IMR-90 (cell line): ENCODE measurements around the gene SLC9A9. TPM values are rescaled to one million over a fixed set of nuclear protein-coding genes. Genes with fewer than 3 reads are reported as not detected.

Source experiments
- ATAC-seq: fragments of 200-7000 bp; cut with Tn5 transposase; 2 replicates; pipeline ENCODE4 v1.9.1; 2020; ENCODE audit warnings: low read depth, mild to moderate bottlenecking, moderate library complexity
- BruUV-seq: library from RNA; stranded (reverse); fragments of 400-500 nt; replicated peaks from 2 replicates; lab custom pipeline; 2021; lab: Mats Ljungman, UMichigan
- CTCF ChIA-PET: fragments of 300-600 bp; formaldehyde crosslinking; extraction: SDS; loops from one replicate; lab custom pipeline; 2021; ENCODE audit warnings: antibody characterized with exemption; lab: Yijun Ruan, JAX
- POLR2A ChIA-PET: fragments of 300-600 bp; sonication (Branson Sonifier 250); formaldehyde crosslinking; loops from one replicate; lab custom pipeline; 2022; ENCODE audit warnings: antibody characterized with exemption; ENCODE audit not compliant: unreplicated experiment; lab: Charles Lee
- DNase-seq: peaks from one replicate; pipeline ENCODE4 v3.0.0; 2013
- H2AFZ ChIP-seq: replicated peaks from 2 replicates; pipeline ENCODE3; 2013; ENCODE audit warnings: low read length, mild to moderate bottlenecking; ENCODE audit not compliant: poor library complexity
- H2AK5ac ChIP-seq: 2 replicates; pipeline ENCODE4 v1.6.1; 2013; ENCODE audit warnings: low read depth, low read length, inconsistent platforms
- H2AK9ac ChIP-seq: replicated peaks from 2 replicates; pipeline ENCODE3; 2013; ENCODE audit warnings: mild to moderate bottlenecking, low read depth, low read length, moderate library complexity; ENCODE audit not compliant: poor library complexity
- H2BK120ac ChIP-seq: 2 replicates; pipeline ENCODE4 v1.6.1; 2013; ENCODE audit warnings: low read depth, low read length, inconsistent platforms
- H2BK15ac ChIP-seq: 3 replicates; pipeline ENCODE4 v1.6.1; 2013; ENCODE audit warnings: low read depth, low read length, inconsistent platforms
- H2BK20ac ChIP-seq: 2 replicates; pipeline ENCODE4 v1.6.1; 2013; ENCODE audit warnings: low read depth, mild to moderate bottlenecking, inconsistent platforms, low read length, moderate library complexity
- H2BK5ac ChIP-seq: 2 replicates; pipeline ENCODE4 v1.6.1; 2013; ENCODE audit warnings: mild to moderate bottlenecking, low read depth, low read length, inconsistent platforms; ENCODE audit not compliant: poor library complexity, severe bottlenecking
- H3K14ac ChIP-seq: replicated peaks from 2 replicates; pipeline ENCODE4 v1.6.1; 2013; ENCODE audit warnings: low read depth, low read length, inconsistent platforms
- H3K18ac ChIP-seq: 2 replicates; pipeline ENCODE4 v1.6.1; 2013; ENCODE audit warnings: low read depth, low read length, control low read depth
- H3K23ac ChIP-seq: 2 replicates; pipeline ENCODE4 v1.6.1; 2013; ENCODE audit warnings: low read depth, low read length, inconsistent platforms
- H3K27ac ChIP-seq: 2 replicates; pipeline ENCODE4 v1.5.1; 2013; ENCODE audit warnings: mild to moderate bottlenecking, control low read depth, low read length; ENCODE audit not compliant: insufficient read depth
- H3K27me3 ChIP-seq: 2 replicates; pipeline ENCODE4 v1.6.1; 2013; ENCODE audit warnings: low read length; ENCODE audit not compliant: control insufficient read depth, insufficient read depth
- H3K36me3 ChIP-seq: 2 replicates; pipeline ENCODE4 v1.6.1; 2013; ENCODE audit warnings: low read length, mixed read lengths; ENCODE audit not compliant: control insufficient read depth, insufficient read depth
- H3K4ac ChIP-seq: 2 replicates; pipeline ENCODE4 v1.6.1; 2013; ENCODE audit warnings: low read depth, low read length, inconsistent platforms
- H3K4me1 ChIP-seq: 2 replicates; pipeline ENCODE4 v1.6.1; 2013; ENCODE audit warnings: low read length, mixed read lengths; ENCODE audit not compliant: control insufficient read depth, insufficient read depth
- H3K4me2 ChIP-seq: 2 replicates; pipeline ENCODE4 v1.6.1; 2013; ENCODE audit warnings: low read depth, mild to moderate bottlenecking, control low read depth, low read length, moderate library complexity
- H3K4me3 ChIP-seq: 2 replicates; pipeline ENCODE4 v1.5.1; 2013; ENCODE audit warnings: low read depth, mild to moderate bottlenecking, control low read depth, low read length, moderate library complexity; ENCODE audit not compliant: insufficient read depth
- H3K56ac ChIP-seq: 2 replicates; pipeline ENCODE4 v1.6.1; 2013; ENCODE audit warnings: low read length, inconsistent platforms; ENCODE audit not compliant: insufficient read depth; ENCODE audit errors: extremely low read depth
- H3K79me1 ChIP-seq, 2 experiments: 2 replicates each; pipeline ENCODE4 v1.6.1; 2013; ENCODE audit warnings: low read length in 2 of 2, inconsistent platforms in 1 of 2, low read depth in 1 of 2
- H3K9ac ChIP-seq: 2 replicates; pipeline ENCODE4 v1.6.1; 2013; ENCODE audit warnings: low read depth, low read length, control low read depth
- H3K9me1 ChIP-seq: 2 replicates; pipeline ENCODE4 v1.6.1; 2013; ENCODE audit warnings: low read length, inconsistent platforms; ENCODE audit not compliant: insufficient read depth
- H3K9me3 ChIP-seq: 2 replicates; pipeline ENCODE4 v1.6.1; 2013; ENCODE audit warnings: low read length; ENCODE audit not compliant: control insufficient read depth, insufficient read depth
- H4K20me1 ChIP-seq: 2 replicates; pipeline ENCODE4 v1.6.1; 2013; ENCODE audit warnings: low read length, inconsistent platforms; ENCODE audit not compliant: insufficient read depth
- H4K5ac ChIP-seq: 2 replicates; pipeline ENCODE4 v1.6.1; 2013; ENCODE audit warnings: mild to moderate bottlenecking, low read depth, low read length, control low read depth
- H4K8ac ChIP-seq, 2 experiments: 2 replicates each; pipeline ENCODE4 v1.6.1; 2013; ENCODE audit warnings: low read depth in 2 of 2, low read length in 2 of 2, control low read depth in 1 of 2, inconsistent platforms in 1 of 2
- H4K91ac ChIP-seq: 2 replicates; pipeline ENCODE4 v1.6.1; 2013; ENCODE audit warnings: low read depth, low read length, inconsistent platforms; ENCODE audit not compliant: insufficient read depth
- BHLHE40 ChIP-seq: fragments of 150-350 bp; IDR thresholded peaks from 2 replicates; pipeline ENCODE4 v1.6.1; 2016; ENCODE audit warnings: mild to moderate bottlenecking, low read depth, low read length
- CEBPB ChIP-seq: IDR thresholded peaks from 2 replicates; pipeline ENCODE4 v1.6.1; 2012; ENCODE audit warnings: low read depth, low read length, improper control_type of control experiment
- CHD1 ChIP-seq: IDR thresholded peaks from 2 replicates; pipeline ENCODE4 v1.6.1; 2012; ENCODE audit warnings: low read depth, low read length, improper control_type of control experiment
- CTCF ChIP-seq: conservative IDR thresholded peaks from 2 replicates; pipeline ENCODE4 v1.5.1; 2012; ENCODE audit warnings: mild to moderate bottlenecking, low read depth, low read length, improper control_type of control experiment
- ELK1 ChIP-seq: fragments of 150-350 bp; IDR thresholded peaks from 2 replicates; pipeline ENCODE4 v1.6.1; 2016; ENCODE audit warnings: low read depth, mild to moderate bottlenecking, low read length, moderate library complexity, borderline replicate concordance
- FOS ChIP-seq: fragments of 150-350 bp; IDR thresholded peaks from 2 replicates; pipeline ENCODE4 v1.6.1; 2016; ENCODE audit warnings: low read depth, low read length
- MAFK ChIP-seq: IDR thresholded peaks from 2 replicates; pipeline ENCODE4 v1.6.1; 2012; ENCODE audit warnings: low read depth, low read length, improper control_type of control experiment
- MAZ ChIP-seq: IDR thresholded peaks from 2 replicates; pipeline ENCODE4 v1.6.1; 2012; ENCODE audit warnings: low read depth, mild to moderate bottlenecking, low read length, improper control_type of control experiment, moderate library complexity, borderline replicate concordance
- MXI1 ChIP-seq: IDR thresholded peaks from 2 replicates; pipeline ENCODE4 v1.6.1; 2012; ENCODE audit warnings: low read depth, mild to moderate bottlenecking, low read length, moderate library complexity, borderline replicate concordance
- NFE2L2 ChIP-seq: fragments of 150-350 bp; IDR thresholded peaks from 2 replicates; pipeline ENCODE4 v1.6.1; 2016; ENCODE audit warnings: low read depth, mild to moderate bottlenecking, low read length
- POLR2A ChIP-seq: IDR thresholded peaks from 2 replicates; pipeline ENCODE4 v1.6.1; 2012; ENCODE audit warnings: mild to moderate bottlenecking, low read depth, low read length
- RAD21 ChIP-seq: IDR thresholded peaks from 2 replicates; pipeline ENCODE4 v1.6.1; 2012; ENCODE audit warnings: low read length, improper control_type of control experiment
- RCOR1 ChIP-seq: IDR thresholded peaks from 2 replicates; pipeline ENCODE4 v1.6.1; 2012; ENCODE audit warnings: mild to moderate bottlenecking, low read length, improper control_type of control experiment; ENCODE audit not compliant: insufficient replicate concordance
- RFX5 ChIP-seq: IDR thresholded peaks from 2 replicates; pipeline ENCODE4 v1.8.0; 2012; ENCODE audit warnings: low read depth, mild to moderate bottlenecking, low read length, moderate library complexity
- SMC3 ChIP-seq: fragments of 150-350 bp; IDR thresholded peaks from 2 replicates; pipeline ENCODE4 v1.6.1; 2016; ENCODE audit warnings: low read depth, mild to moderate bottlenecking, antibody characterized with exemption, low read length, moderate library complexity
- WGBS, 2 experiments: methylation state at CpG; one replicate each; pipeline versions ENCODE4 v1.1.5 to v1.1.7; 2013; ENCODE audit warnings: missing lambda C conversion rate in 2 of 2; ENCODE audit not compliant: insufficient read length in 1 of 2; ENCODE audit errors: extremely low coverage in 2 of 2; 5-methylcytosine and 5-hydroxymethylcytosine counted together
- dilution Hi-C: fragments of 300-500 bp; cut with HindIII; formaldehyde crosslinking; loops from one replicate; pipeline ENCODE4 v1.14.3; 2018; ENCODE audit warnings: low sequenced_read_pairs; ENCODE audit not compliant: unreplicated experiment
- in situ Hi-C: fragments of 300-500 bp; cut with MboI; formaldehyde crosslinking; loops from 3 replicates; pipeline ENCODE4 v1.14.3; 2019; ENCODE audit warnings: low sequenced_read_pairs, inconsistent platforms, mixed read lengths
- intact Hi-C: fragments of 100-400 bp; cut with micrococcal nuclease; formaldehyde crosslinking; loops from 2 replicates; pipeline ENCODE4 v1.10.0; 2022
- polyA plus RNA-seq, 3 experiments: library from polyadenylated mRNA; depleted of rRNA; stranded (reverse); fragments of >200 nt; gene quantifications; 2 replicates each; pipeline ENCODE4 v1.2.3, GENCODE V29; 2012; ENCODE audit warnings: low replicate concordance in 1 of 3
- total RNA-seq: library from RNA; depleted of rRNA; stranded (reverse); fragments of >200 nt; gene quantifications from 2 replicates; pipeline ENCODE4 v1.2.3, GENCODE V29; 2012
- TF ChIP-seq, protein P1 (sequence below): fragments of 150-350 bp; IDR thresholded peaks from 2 replicates; pipeline ENCODE4 v1.6.1; 2017; ENCODE audit warnings: mild to moderate bottlenecking, antibody characterized with exemption, low read length, low read depth

Gene SLC9A9
- total and polyA plus RNA-seq, 2 of the 4 experiments (the other 2 are of a cell fraction): 1.4 to 2.3 TPM

DNA sequence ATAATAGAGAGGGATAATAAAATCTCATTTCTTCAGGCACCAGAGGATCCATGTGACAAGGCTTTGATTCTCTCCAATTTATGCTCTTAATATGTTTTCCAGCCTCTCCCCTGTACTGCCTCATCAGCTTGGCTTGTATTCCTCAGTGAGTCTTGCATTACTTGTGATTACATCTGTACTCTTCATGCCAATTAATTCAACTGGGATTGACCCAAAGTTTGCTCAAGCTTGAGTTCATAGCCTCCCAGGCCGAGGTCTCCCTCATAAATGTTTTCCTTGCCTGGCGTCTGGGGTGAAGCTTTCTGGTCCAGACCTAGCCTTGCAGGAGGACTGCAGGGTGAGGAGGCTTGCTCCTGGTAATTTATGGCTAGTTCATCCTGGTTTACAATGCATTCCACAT, 581.8 kb downstream of the SLC9A9 start:
- H3K14ac ChIP-seq: no peak overlapping the region
- no peak overlapping the region for H3K4me2 ChIP-seq
- POLR2A ChIA-PET: no interaction called here
- intact Hi-C loops: no loop called here
- WGBS, 2 experiments: no CpG with 5 or more reads among the region's 2 CpGs
- H2BK120ac ChIP-seq: no peak overlapping the region
- CTCF ChIA-PET: no interaction called here
- no peak overlapping the region for H2AFZ ChIP-seq
- TF ChIP-seq RFX5 (no peak), ELK1 (no peak), MXI1 (no peak), MAFK (no peak), RCOR1 (no peak), CHD1 (no peak), SMC3 (no peak), CEBPB (no peak), FOS (no peak), POLR2A (no peak), BHLHE40 (no peak), NFE2L2 (no peak), RAD21 (no peak), MAZ (no peak), CTCF (no peak)
- TF ChIP-seq, protein P1, sequence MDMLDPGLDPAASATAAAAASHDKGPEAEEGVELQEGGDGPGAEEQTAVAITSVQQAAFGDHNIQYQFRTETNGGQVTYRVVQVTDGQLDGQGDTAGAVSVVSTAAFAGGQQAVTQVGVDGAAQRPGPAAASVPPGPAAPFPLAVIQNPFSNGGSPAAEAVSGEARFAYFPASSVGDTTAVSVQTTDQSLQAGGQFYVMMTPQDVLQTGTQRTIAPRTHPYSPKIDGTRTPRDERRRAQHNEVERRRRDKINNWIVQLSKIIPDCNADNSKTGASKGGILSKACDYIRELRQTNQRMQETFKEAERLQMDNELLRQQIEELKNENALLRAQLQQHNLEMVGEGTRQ: no peak
- H3K56ac ChIP-seq: no peak overlapping the region
- BruUV-seq: no TSS peak
- no peak overlapping the region for H2AK9ac ChIP-seq
- dilution Hi-C loops: no loop called here
- H2AK5ac ChIP-seq: no peak overlapping the region
- no peak overlapping the region for H4K8ac ChIP-seq
- no peaks in the 10 kb centered on the region for H3K79me1 ChIP-seq
- no peaks in the 10 kb centered on the region for H3K4me1 ChIP-seq
- H4K91ac ChIP-seq: no peak overlapping the region
- H2BK5ac ChIP-seq: no peak overlapping the region
- H3K27me3 ChIP-seq: no peaks in the 10 kb centered on the region
- H3K9ac ChIP-seq: no peak overlapping the region
- no peak overlapping the region for H3K27ac ChIP-seq
- no peak for DNase-seq
- H3K4me3 ChIP-seq: no peak overlapping the region
- no peak overlapping the region for H2BK20ac ChIP-seq
- no peak overlapping the region for H2BK15ac ChIP-seq
- ATAC-seq: no peak
- H3K9me1 ChIP-seq: no peaks in the 10 kb centered on the region
- H3K36me3 ChIP-seq: no peaks in the 10 kb centered on the region
- no peak overlapping the region for H3K18ac ChIP-seq
- H4K5ac ChIP-seq: no peak overlapping the region
- H3K23ac ChIP-seq: no peak overlapping the region
- H4K20me1 ChIP-seq: no peaks in the 10 kb centered on the region
- no peaks in the 10 kb centered on the region for H3K9me3 ChIP-seq
- H3K4ac ChIP-seq: no peak overlapping the region
- in situ Hi-C loops: no loop called here
